Stimulated activated CD8-positive, alpha-beta memory T cell treated with anti-CD3 and anti-CD28 coated beads, Interleukin-7, amount 100 ng/mL, for 24 hours (primary cell): ENCODE data around the gene SIGLEC12.
"Not testable (repeated sequence)": the region's sequence is repeated elsewhere in the genome, so short reads cannot be mapped to it uniquely, and the experiment has no call there.

Experiments
- DNase-seq: peaks from one replicate; pipeline ENCODE4 v3.0.0-alpha.2; 2020; ENCODE audit warnings: low read depth

The SIGLEC12 gene

GRCh38 chr19:51521781-51522180 is 20.2 kb upstream of the SIGLEC12 start:
- DNase-seq, result no peak

GRCh38 chr19:51521357-51521756 is 19.8 kb upstream of the SIGLEC12 start:
- no peak for DNase-seq

DNA sequence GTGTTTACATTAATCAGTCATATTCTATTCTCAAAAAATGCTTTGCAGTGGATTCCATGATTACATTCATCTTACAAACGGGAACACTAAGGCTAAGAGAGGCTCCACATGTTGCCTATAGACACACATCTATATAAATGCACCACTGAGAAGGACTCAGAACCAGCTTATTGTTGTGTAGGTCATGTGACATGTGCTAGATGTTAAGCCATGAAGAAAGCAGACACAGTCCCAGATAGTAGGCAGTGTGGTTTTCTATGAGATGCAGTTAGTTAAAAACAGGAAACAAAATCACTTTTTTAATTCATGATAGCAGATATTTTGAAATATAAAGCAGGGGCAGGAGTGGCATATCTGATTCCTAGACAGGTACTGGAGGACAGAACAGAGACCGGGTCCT is 19.1 kb upstream of the SIGLEC12 start:
- DNase-seq, result no peak

GRCh38 chr19:51514866-51515481 is 13.4 kb upstream of the SIGLEC12 start:
- no peak for DNase-seq

DNA sequence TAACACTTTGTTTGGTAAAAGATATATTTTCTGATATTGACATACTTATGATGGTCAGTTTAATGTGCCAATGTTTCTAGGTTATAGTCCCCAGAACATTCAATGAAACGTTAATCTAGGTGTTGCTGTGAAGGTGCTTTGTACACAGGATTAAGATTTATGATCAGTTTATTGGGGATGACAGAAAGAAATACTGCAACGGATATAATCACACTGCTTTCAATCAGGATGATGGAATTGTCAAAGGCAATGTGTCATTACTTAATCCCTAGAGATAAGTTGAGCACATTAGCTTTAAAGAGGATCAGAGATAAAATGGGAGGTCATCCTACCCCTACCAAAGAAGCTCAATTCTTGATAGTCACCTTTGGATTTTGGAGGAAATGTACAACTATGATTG is 12.4 kb upstream of the SIGLEC12 start:
- DNase-seq, result no peak

DNA sequence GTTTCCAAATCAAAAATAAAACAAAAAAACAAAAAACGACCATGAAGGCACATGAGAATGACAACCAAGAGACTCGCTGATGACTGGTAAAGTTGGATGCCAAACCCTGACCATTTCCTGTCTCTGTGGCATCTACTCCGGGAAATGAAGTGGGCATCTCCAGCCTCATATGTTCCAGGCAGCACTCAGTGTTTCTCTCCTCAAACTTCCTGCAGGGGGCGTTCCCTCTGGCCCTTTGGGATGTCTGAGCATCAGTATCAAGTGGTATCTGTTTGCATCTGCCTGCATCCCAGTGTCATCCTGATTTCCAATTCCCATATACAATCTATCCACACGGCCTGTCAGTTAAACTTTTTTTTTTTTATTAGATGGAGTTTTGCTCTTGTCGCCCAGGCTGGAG is 9.8 kb upstream of the SIGLEC12 start:
- DNase-seq, result no peak

DNA sequence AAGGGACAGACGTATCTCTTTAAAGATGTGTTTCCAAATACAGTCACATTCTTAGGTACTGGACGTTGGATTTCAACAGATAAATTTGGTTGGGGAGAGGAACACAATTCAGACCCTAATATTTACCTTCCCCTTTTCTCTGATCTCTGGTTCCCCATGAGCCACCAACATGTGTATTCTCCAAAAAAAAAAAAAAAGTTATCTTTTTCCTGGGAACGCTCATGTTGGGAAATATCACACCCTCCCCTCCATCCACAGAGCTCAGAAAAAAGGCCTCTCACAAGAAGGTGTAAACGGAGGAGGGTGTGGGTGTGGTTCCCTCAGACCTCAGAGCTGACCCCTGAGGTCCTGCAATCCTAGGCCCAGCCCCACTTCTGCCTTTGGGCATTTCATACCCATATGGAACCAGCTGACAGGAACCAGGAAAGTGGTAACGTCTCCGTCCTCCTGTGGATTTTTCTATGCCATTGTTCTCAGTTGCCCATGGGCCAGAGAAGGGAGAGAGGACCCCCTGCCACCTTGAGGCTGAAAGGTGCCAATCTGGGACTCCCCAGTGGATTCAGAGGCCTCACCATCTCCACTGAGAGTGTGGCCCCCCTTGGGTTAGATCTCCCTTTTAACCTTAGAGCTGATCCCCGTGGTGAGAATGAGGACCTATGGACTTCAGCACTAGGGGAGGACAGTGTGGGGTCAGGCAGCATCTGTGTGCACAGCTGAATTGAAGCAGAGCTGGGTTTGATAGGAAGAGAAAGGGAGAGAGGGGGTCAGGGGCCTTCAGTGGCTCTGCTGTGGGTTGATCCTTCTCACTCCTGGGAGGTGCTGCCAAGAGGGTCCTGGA is 8.4 kb upstream of the SIGLEC12 start:
- no peak for DNase-seq

DNA sequence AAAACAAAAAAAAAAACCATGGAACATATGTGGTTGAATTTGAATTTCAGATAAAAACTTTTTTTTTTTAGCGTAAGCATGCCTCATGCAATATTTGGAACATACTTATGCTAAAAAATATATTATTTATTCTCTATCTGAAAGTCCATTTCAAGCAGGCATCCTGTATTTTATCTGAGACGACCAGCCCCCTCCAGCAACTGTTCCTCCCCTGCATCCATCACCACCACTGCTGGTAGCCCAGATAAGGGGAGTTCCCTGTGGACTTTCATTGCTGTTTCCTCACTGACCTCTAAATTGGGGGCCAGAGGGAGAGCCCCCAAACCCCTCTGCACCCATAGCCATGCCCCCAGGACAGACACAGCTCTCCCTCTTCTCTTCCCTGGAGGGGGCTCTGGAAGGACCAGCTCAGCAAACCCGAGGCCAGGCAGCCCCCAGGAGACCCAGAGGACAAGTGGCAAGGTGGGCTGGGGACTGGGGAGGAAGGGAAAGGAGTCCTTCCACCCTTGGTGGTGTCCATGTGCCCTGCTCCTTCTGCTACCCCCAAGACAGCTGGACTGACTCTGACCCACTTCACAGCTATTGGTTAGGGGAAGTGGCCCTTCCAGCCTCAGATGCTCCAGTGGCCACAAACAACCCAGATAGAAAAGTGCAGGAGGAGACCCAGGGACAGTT is 6.6 kb upstream of the SIGLEC12 start:
- no peak for DNase-seq

GRCh38 chr19:51507640-51508058 is 6.0 kb upstream of the SIGLEC12 start:
- no peak for DNase-seq

- no peak for DNase-seq
Observed at GRCh38 chr19:51507192-51507591, 5.6 kb upstream of the SIGLEC12 start.

DNA sequence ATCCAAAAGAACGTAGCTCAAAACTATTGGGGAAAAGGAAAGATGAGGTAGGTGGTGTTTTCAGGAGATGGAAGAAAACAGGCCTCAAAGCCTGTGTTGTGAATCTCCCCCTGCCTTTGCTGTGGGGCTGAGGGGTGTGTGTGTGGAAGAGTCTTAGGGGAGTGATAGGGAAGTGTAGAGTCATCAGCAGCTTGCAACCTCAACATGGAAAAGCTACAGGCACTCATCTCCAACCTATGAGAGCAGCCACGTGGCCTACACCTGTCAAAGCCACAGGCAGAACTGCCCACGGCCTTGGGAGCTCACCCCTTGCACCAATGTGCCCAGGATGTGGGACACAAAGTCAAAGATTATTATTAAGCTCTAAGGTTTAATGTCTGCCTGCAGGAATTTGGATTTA is 4.3 kb upstream of the SIGLEC12 start:
- DNase-seq, result no peak

- DNase-seq, result no peak
Observed at GRCh38 chr19:51503896-51504295, 2.3 kb upstream of the SIGLEC12 start.

DNA sequence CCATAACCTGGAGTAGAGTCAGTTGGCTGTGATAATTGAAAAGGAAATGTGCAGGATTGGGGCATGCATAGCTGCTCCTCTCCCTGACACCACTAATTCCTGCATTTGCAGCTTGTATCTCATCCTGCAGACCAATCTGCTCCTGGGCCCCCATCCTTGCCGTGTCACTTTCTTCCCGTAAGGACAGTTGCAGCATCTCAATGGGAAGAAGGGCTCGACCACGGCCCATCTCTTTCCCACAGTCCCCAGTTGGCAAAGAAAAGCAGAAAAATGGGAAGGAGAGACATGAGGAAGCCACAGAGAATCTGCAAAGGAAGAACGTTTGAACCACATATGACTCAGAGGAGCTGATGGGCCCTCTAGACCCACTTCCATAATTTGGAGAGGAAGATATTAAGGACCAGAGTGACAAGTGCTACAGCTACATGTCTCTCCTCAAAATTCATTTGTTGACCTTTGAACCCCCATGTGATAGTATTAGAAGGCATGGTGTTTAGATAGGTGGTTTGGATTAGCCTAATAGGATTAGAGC is 1.8 kb upstream of the SIGLEC12 start:
- no peak for DNase-seq

GRCh38 chr19:51500931-51501330 is 669 bp downstream of the SIGLEC12 start:
- DNase-seq, result not testable (repeated sequence)

GRCh38 chr19:51497666-51498065 is 3.9 kb downstream of the SIGLEC12 start:
- DNase-seq, result no peak

GRCh38 chr19:51493776-51494175 is 7.8 kb downstream of the SIGLEC12 start:
- DNase-seq, result no peak

DNA sequence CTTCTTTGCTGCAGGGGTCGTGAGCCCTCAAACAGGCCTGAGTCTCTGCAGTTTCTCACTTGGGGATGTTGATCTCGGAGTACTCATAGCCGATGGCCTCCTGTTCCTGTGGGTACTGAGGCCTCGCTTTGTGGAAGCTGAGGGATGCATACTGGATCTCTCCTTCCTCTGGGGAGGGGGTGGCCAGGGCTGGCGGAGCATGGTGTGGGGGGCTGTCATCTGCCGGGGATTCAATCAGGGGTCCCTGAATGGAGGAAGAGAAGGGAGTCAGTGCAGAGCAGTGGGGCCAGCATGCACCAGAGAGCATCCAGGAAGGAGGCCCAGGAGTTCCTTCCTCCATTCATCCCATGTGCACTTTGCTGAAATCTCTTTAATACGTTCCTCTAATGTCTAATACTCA is 10.0 kb downstream of the SIGLEC12 start:
- no peak for DNase-seq

DNA sequence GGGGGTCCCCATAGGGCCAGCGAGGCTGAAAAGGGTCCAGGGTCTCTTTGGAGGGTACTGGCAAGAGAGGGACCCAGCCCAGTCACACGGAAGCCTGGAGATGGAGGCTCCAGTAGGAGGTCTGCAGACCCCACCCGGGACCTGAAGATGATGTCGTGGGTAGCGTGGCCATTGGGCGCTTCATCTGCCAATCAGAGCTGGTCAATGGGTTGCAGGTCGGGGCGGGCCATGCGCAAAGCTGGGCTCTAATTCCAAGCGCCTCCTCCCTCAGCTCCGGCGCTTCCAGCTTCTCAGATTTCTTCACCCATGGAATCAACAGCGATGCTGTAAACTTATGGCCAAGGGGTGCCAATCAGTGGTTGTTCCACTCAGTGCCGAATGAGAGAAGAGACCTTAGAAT is 10.9 kb downstream of the SIGLEC12 start:
- DNase-seq, result no peak

GRCh38 chr19:51489113-51489512 is 12.5 kb downstream of the SIGLEC12 start:
- no peak for DNase-seq

- no peak for DNase-seq
Observed at GRCh38 chr19:51488491-51488890, 13.1 kb downstream of the SIGLEC12 start.

- no peak for DNase-seq
Observed at GRCh38 chr19:51485960-51486660, 15.5 kb downstream of the SIGLEC12 start.

DNA sequence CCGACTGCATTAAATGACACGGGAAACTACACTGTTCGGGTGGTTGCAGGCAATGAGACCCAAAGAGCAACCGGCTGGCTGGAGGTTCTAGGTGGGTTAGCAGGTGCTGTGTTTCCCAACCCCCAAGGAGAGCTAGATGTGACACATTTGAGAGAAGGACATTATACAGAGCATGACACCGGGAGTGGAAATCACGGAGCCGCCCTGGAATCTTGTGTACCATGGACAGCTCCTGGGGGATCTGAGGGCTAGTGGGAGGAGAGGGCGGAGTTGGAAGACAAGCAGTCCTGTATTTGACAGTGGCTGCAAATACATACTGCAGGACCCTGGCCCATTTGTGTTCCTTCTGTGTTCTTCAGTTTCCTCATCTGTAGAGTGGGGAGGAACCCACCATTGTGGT is 21.0 kb downstream of the SIGLEC12 start:
- no peak for DNase-seq
